ENCODE results near the gene C7orf25.
A peak's percentile ranks its signal among the peaks of the same experiment; 100 is the strongest.

C7orf25 gene
- long read RNA-seq, donor 1, transcript C7orf25-201 (2 exons, 2,451 nt): major isoform, 10 of 12 reads
- long read RNA-seq, donor 1, partial matches to known transcripts: 0 of 12 reads
- long read RNA-seq, donor 1, other reads (novel, unspliced or antisense): 0 of 12 reads
- long read RNA-seq, donor 2, partial matches to known transcripts: 0 of 5 reads
- long read RNA-seq, donor 2, other reads (novel, unspliced or antisense): 0 of 5 reads
- long read RNA-seq, donor 3, partial matches to known transcripts: 0 of 5 reads
- long read RNA-seq, donor 3, other reads (novel, unspliced or antisense): 0 of 5 reads
- long read RNA-seq, donor 4, transcript C7orf25-201 (2 exons, 2,451 nt): major isoform, 5 of 5 reads
- long read RNA-seq, donor 4, partial matches to known transcripts: 0 of 5 reads
- long read RNA-seq, donor 4, other reads (novel, unspliced or antisense): 0 of 5 reads
- long read RNA-seq, donor 5, transcript C7orf25-201 (2 exons, 2,451 nt): major isoform, 8 of 11 reads
- long read RNA-seq, donor 5, partial matches to known transcripts: 0 of 11 reads
- long read RNA-seq, donor 5, other reads (novel, unspliced or antisense): 0 of 11 reads
- long read RNA-seq, donor 6, transcript C7orf25-201 (2 exons, 2,451 nt): major isoform, 10 of 11 reads
- long read RNA-seq, donor 6, partial matches to known transcripts: 0 of 11 reads
- long read RNA-seq, donor 6, other reads (novel, unspliced or antisense): 0 of 11 reads
- long read RNA-seq, donor 7, transcript C7orf25-201 (2 exons, 2,451 nt): major isoform, 10 of 12 reads
- long read RNA-seq, donor 7, partial matches to known transcripts: 0 of 12 reads
- long read RNA-seq, donor 7, other reads (novel, unspliced or antisense): 0 of 12 reads
- long read RNA-seq, donor 8, partial matches to known transcripts: 0 of 7 reads
- long read RNA-seq, donor 8, other reads (novel, unspliced or antisense): 0 of 7 reads

- peak; percentile 95 for DNase-seq
These were observed at the start of gene C7orf25 for GRCh38 chr7:42911454-42912447. TSS of gene C7orf25 (minus strand) at chr7:42912070. CDS start at chr7:42910900, 1,170 bp downstream.

DNA sequence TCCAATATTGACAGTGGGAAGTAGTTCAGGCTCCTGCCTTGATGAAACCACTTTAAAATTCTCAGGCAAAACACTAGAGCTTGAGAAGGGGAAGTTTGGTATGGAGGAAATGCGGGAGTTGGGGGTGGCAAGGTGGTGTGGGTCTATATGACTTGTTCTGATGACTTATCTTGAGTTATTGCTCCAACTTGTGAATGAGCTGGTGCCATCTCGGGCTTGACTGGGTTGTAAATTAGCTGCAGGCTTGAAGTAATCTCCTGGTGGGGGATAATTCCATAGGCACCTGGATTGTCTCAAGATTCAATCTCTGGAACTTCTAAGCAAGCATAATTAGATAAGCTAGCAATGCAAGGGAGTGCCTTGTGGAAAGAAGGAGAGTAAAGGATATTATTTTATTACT is 49.3 kb upstream of the C7orf25 start:
- no peak for DNase-seq

DNA sequence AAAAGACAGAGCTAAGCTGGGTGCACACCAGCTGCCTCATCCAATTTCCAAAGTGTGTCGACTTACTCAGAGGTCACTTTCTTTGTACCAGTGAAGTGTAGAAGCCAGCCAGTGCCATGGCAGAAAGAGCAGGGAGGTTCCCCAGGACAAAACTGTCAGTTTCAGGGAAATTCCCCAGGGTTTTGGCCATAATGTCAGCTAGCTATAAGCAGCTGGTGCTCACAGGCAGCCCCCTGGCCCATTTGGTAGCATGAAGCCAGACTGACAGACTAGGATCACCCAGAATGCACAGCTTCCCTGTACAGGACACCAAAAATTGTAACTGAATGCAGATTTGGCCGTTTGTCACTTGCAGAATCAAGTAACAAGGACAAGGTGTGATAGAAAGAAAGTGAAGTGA is 48.9 kb upstream of the C7orf25 start:
- DNase-seq: no peak

- DNase-seq: no peak
These were observed 47.7 kb upstream of the C7orf25 start for GRCh38 chr7:42959549-42959948.

- DNase-seq: no peak
These were observed 44.2 kb upstream of the C7orf25 start for GRCh38 chr7:42956062-42956461.

- no peak for DNase-seq
These were observed 42.1 kb upstream of the C7orf25 start for GRCh38 chr7:42953994-42954393.

DNA sequence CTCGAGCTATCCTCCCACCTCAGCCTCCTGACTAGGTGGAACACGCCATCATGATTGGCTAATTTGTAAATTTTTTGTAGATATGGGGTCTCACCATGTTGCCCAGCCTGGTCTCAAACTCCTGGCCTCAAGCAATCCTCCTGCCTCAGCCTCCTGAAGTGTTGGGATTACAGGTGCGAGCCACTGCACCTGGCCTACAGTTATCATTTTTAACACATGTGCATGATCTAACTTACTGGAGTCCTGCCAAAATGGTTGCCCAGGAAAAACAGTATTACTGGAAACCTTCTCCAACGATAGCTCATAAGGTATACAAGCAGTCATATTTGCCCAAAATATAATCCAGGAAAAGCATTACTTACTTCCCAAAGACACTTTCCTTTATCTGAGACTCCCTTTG is 40.5 kb upstream of the C7orf25 start:
- DNase-seq: no peak

DNA sequence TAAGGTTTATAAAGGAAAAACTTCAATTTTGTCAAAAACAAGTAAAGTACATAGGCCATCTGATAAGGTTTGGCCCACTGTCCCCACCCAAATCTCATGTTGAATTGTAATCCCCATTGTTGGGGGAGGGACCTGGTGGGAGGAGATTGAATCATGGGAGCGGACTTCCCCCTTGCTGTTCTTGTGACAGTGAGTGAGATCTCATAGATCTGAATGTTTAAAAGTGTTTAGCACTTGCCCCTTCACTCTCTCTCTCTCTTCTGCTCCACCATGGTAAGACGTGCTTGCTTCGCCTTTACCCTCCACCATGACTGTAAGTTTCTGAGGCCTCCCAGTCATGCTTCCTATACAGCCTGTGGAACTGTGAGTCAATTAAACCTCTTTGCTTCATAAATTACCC is 38.5 kb upstream of the C7orf25 start:
- DNase-seq: no peak

GRCh38 chr7:42947521-42947920 is 35.7 kb upstream of the C7orf25 start:
- DNase-seq: no peak

GRCh38 chr7:42946627-42946950 is 34.7 kb upstream of the C7orf25 start:
- DNase-seq: no peak

DNA sequence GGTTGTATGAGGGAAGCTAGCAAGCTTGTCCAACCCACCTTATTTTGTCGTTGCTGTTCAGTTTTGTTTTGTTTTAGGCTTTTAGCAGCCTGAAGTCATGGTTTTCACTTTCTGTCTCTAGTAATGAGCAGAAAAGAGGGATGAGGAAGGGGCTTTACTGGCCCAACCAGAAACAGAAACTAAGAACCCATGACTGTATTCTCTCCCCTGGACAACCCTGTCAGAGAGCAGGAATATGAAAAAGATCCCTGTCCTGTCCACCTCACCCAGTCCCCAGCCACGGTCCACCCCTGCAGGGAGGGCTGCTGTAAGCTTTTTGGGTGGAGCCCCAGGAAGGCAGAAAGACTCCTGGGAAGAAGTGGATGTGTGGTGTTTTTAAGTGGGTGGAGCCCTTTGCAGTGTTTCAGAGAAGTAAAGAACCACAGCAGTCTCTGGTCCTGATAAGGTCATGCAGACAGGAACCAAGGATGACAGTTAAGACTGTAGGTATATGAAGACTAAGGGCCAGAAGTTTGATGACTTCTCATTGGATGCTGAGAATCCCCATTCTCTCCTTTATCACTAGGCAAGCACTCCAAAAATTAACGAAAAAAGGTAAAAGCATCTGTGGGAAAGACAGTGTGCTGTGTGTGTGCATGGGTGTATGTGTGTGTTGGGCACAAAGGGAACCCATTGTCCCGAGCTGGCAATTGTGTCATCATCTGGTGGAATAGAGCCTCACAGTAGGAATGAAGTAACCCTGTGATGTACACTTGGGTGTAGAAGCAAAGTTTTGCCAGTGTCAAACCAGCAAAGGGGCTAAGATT is 34.2 kb upstream of the C7orf25 start:
- DNase-seq: no peak

DNA sequence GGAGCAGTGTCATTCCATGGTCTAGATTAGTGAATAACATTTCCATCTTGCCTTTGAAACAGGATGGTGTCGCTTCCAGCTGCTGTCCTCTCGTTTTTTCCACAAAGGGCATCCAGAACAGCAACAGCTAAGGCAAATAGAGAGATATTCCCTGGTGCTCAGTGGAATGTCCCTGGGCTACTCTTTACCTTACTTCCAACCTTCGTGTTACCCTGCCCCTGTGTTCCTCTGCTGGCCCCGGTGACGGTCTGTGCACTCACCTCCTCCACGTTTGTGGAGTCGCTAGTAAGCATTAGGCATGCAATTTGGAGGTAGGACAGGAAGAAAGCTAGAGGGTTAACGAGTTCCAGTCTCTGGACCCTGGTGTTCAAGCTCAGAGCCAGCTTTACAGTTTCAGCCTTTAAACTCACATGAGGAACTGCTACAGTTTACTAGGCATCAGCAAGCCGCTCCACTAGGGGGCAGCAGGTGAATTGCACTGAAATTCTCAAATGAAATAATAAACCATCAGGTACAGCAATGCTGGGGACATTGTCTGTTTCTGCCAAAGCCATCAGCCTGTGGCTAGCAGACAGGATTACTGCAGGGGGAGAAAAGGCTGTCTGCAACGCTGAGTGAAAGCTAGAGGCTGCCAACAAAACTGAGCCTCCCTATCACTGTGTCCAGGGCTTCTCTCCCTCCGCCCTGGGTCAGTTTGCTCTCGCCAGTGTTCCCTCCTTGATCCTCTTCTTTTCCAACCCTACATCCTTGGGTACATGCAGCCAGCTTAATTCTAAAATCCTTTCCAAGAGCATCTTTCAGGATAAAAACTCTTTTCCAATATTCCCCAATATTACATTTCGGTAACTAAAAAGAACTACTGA is 29.3 kb upstream of the C7orf25 start:
- DNase-seq: peak; percentile 46

DNA sequence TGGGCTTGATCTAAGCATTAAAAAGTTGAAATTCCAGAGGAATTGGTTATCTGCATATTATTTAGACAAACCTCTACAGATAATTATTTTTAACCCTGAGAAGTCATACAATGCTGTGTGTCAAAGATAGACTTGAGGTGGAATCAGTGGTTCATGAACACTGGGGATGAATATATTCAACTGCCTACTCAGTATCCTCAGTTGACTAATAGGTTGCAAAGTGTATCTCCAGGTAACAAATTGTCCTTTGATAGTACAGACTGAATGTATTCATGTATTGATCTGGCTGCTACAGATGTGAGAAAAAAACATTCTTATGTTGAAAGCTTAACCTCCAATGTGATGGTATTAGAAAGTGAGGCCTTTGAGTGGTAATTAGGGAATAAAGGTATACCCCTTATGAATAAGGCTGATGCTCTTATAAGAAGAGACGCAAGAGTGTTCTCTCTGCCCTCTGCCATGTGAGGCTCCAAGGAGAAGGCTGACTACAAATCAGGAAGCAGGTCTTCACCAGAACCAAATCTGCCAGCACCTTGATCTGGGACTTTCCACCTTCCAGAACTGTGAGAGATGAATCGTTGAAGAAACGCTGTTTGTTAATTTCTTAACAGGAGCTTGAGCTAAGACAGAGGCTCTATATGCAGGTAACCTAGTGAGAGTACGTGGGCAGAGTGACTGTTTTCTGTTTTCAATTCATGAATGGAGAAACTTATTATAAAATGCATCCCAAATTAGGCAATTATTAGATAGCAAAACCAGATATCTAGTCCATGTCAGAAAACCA is 27.8 kb upstream of the C7orf25 start:
- no peak for DNase-seq

- no peak for DNase-seq
These were observed 24.0 kb upstream of the C7orf25 start for GRCh38 chr7:42935861-42936260.

DNA sequence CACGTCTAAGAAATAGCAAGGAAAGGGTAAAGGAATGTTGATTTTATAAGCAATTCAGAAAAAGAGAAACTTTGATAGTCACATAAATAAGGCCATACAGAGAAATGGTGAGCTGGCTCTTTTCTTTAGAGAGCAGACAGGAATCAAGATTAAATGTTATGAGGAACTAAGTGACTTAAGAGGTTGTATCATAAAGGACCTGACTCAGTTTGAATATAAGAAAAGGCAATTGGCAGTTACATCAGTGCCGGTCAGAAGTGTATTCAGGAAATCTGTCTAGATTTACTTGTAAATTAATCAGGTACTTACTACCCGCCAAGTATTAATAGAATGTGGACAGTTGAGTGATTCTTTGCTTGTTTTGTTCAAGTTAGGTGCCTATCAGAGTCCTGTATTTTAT is 22.4 kb upstream of the C7orf25 start:
- no peak for DNase-seq

DNA sequence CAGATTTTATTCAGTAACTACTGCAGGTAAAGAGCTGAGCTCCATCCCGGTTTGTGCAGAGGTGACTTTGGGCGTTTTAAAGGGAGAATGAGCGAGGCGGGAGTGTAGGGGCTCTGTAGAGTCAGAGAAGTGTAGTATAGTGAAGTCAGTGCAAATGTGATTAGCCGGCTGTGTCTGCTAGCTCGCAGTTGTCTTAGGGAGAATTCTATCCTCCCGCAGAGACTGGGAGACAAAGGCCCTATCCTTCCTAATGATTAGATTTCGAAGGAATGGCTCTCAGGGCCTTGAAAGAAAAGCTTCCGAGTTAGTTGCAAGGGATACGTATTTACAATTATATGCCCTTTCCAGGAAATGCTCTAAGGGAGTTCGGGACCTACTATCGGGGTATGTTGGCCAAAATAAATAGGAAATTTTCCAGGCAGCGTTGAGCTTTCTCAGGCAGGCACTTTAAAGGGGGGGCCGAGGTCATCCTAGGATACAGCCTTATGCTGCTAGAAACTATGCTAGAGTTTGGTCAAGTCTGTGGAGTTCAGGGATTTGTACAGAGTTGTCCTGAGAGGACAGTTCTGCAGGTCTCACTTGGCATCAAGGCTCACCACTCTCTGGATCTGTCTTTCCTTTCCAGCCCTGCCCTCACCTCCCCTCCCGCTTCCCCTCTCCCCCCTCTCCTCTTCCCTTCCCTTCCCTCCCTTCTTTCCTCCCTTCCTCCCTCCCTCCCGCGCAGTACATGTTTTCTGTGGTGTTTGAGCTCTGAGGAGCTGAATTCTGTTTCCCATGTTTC is 21.1 kb upstream of the C7orf25 start:
- peak; percentile 64 for DNase-seq

GRCh38 chr7:42931834-42932651 is 20.2 kb upstream of the C7orf25 start, which contains the start of the genes MRPL32 and PSMA2:
TSS of gene MRPL32 (plus strand) at chr7:42932376. CDS start at chr7:42932387, 11 bp downstream.
TSS of gene PSMA2 (minus strand) at chr7:42932174. CDS start at chr7:42932158, 16 bp downstream.
- peak; percentile 86 for DNase-seq
